ENCODE measurements around the gene PPP1R26.
A peak's percentile ranks its signal among the peaks of the same experiment; 100 is the strongest.

The PPP1R26 gene

GRCh38 chr9:135519179-135519971 is 39.8 kb downstream of the PPP1R26 start:
- Histone ChIP-seq H3K36me3 (no peaks in the 10 kb centered on the region), H3K9ac (no peak overlapping the region), H3K9me3 (no peaks in the 10 kb centered on the region), H3K4me1 (peaks cover 27% of the 10 kb centered on the region), H3K27ac (no peak overlapping the region), H3K4me3 (no peak overlapping the region), H3K4me2 (no peak overlapping the region), H4K20me1 (no peaks in the 10 kb centered on the region), H3K27me3 (no peaks in the 10 kb centered on the region)
- TF ChIP-seq Cebpa-rat (IDR thresholded peaks at IDR 0.05): no peak

- H3K4me3 ChIP-seq: no peak within 1 kb of the TSS
- H3K9me3 ChIP-seq: no peaks in the 10 kb centered on the region
- no peak for TF ChIP-seq Cebpa-rat (IDR thresholded peaks at IDR 0.05)
- peak within 1 kb of the TSS; percentile 76 for H3K4me2 ChIP-seq
- no peak within 1 kb of the TSS for H3K27ac ChIP-seq
- no peak within 1 kb of the TSS for H3K9ac ChIP-seq
- peaks cover 28% of the 10 kb centered on the region for H3K4me1 ChIP-seq
- no peaks in the 10 kb centered on the region for H4K20me1 ChIP-seq
- H3K36me3 ChIP-seq: no peaks in the 10 kb centered on the region
- no peaks in the 10 kb centered on the region for H3K27me3 ChIP-seq
These were observed 41.5 kb downstream of the PPP1R26 start, which contains the start of gene LCN1 for GRCh38 chr9:135520916-135521607. LCN1 (plus strand) TSS chr9:135521440; CDS start chr9:135521498, 58 bp downstream.

- H3K4me1 ChIP-seq: peaks cover 23% of the 10 kb centered on the region
- no peaks in the 10 kb centered on the region for H3K36me3 ChIP-seq
- H3K9me3 ChIP-seq: no peaks in the 10 kb centered on the region
- H3K27me3 ChIP-seq: no peaks in the 10 kb centered on the region
- H4K20me1 ChIP-seq: no peaks in the 10 kb centered on the region
- 0 out of 2 replicates have a peak overlapping the region, but pooled peaks have one; percentile 76 for H3K4me2 ChIP-seq
- no peak overlapping the region for H3K9ac ChIP-seq
- H3K27ac ChIP-seq: no peak overlapping the region
- TF ChIP-seq Cebpa-rat (IDR thresholded peaks at IDR 0.05): no peak
- H3K4me3 ChIP-seq: no peak overlapping the region
These were observed 42.1 kb downstream of the PPP1R26 start for GRCh38 chr9:135521608-135522095.

GRCh38 chr9:135522137-135522877 is 42.7 kb downstream of the PPP1R26 start:
- Histone ChIP-seq H3K4me1 (peaks cover 23% of the 10 kb centered on the region), H3K4me3 (no peak overlapping the region), H3K9ac (no peak overlapping the region), H3K4me2 (peak overlapping the region; percentile 76), H4K20me1 (no peaks in the 10 kb centered on the region), H3K36me3 (no peaks in the 10 kb centered on the region), H3K9me3 (no peaks in the 10 kb centered on the region), H3K27ac (no peak overlapping the region), H3K27me3 (no peaks in the 10 kb centered on the region)
- TF ChIP-seq Cebpa-rat (IDR thresholded peaks at IDR 0.05): no peak

- Histone ChIP-seq H3K9me3 (no peaks in the 10 kb centered on the region), H3K27ac (no peak overlapping the region), H3K9ac (no peak overlapping the region), H3K4me1 (peaks cover 23% of the 10 kb centered on the region), H3K27me3 (no peaks in the 10 kb centered on the region), H3K4me2 (peak overlapping the region; percentile 76), H3K36me3 (no peaks in the 10 kb centered on the region), H3K4me3 (no peak overlapping the region), H4K20me1 (no peaks in the 10 kb centered on the region)
- TF ChIP-seq Cebpa-rat (IDR thresholded peaks at IDR 0.05): no peak
These were observed 43.3 kb downstream of the PPP1R26 start for GRCh38 chr9:135522931-135523330.

GRCh38 chr9:135523521-135524129 is 44.0 kb downstream of the PPP1R26 start:
- H3K36me3 ChIP-seq: no peaks in the 10 kb centered on the region
- H3K27ac ChIP-seq: no peak overlapping the region
- H3K9ac ChIP-seq: no peak overlapping the region
- H3K4me3 ChIP-seq: no peak overlapping the region
- H4K20me1 ChIP-seq: no peaks in the 10 kb centered on the region
- H3K9me3 ChIP-seq: no peaks in the 10 kb centered on the region
- no peak for TF ChIP-seq Cebpa-rat (IDR thresholded peaks at IDR 0.05)
- no peak overlapping the region; the same call in 1 of the 2 replicates for H3K4me2 ChIP-seq
- H3K27me3 ChIP-seq: no peaks in the 10 kb centered on the region
- peaks cover 23% of the 10 kb centered on the region for H3K4me1 ChIP-seq

- Histone ChIP-seq H3K9ac (no peak overlapping the region), H3K9me3 (no peaks in the 10 kb centered on the region), H3K27ac (no peak overlapping the region), H3K4me3 (no peak overlapping the region), H3K27me3 (no peaks in the 10 kb centered on the region), H3K4me1 (peaks cover 23% of the 10 kb centered on the region), H3K4me2 (no peak overlapping the region), H4K20me1 (no peaks in the 10 kb centered on the region), H3K36me3 (no peaks in the 10 kb centered on the region)
- TF ChIP-seq Cebpa-rat (IDR thresholded peaks at IDR 0.05): no peak
These were observed 44.7 kb downstream of the PPP1R26 start for GRCh38 chr9:135524130-135524861.

- TF ChIP-seq Cebpa-rat (IDR thresholded peaks at IDR 0.05): no peak
- Histone ChIP-seq H4K20me1 (no peaks in the 10 kb centered on the region), H3K4me2 (no peak overlapping the region), H3K4me3 (no peak overlapping the region), H3K9ac (no peak overlapping the region), H3K27ac (no peak overlapping the region), H3K27me3 (no peaks in the 10 kb centered on the region), H3K9me3 (no peaks in the 10 kb centered on the region), H3K4me1 (peaks cover 23% of the 10 kb centered on the region), H3K36me3 (no peaks in the 10 kb centered on the region)
These were observed 45.9 kb downstream of the PPP1R26 start for GRCh38 chr9:135525241-135526088.

Measured in BLaER1 (cell line).